ENCODE results near the gene INS. TPM values are rescaled to one million over a fixed set of nuclear protein-coding genes. Genes with fewer than 3 reads are reported as not detected.

Gene INS
- total RNA-seq, 4 donors from 2014 or later = not detected

GRCh38 chr11:2190657-2191471 lies 29.9 kb upstream of the INS start:
- Histone ChIP-seq H3K36me3 (no peaks in the 10 kb centered on the region), H3K9me3 (no peaks in the 10 kb centered on the region), H3K27ac (no peak overlapping the region), H3K4me3 (no peak overlapping the region), H3K27me3 (peaks cover 97% of the 10 kb centered on the region), H3K4me1 (no peaks in the 10 kb centered on the region)
- ATAC-seq = no peak
- WGBS, 2 donors (ENCODE audit: low coverage in 1 of 2) = 48 to 56% methylated on average over 16 to 20 of the region's 30 CpGs
- TF ChIP-seq, protein P1, sequence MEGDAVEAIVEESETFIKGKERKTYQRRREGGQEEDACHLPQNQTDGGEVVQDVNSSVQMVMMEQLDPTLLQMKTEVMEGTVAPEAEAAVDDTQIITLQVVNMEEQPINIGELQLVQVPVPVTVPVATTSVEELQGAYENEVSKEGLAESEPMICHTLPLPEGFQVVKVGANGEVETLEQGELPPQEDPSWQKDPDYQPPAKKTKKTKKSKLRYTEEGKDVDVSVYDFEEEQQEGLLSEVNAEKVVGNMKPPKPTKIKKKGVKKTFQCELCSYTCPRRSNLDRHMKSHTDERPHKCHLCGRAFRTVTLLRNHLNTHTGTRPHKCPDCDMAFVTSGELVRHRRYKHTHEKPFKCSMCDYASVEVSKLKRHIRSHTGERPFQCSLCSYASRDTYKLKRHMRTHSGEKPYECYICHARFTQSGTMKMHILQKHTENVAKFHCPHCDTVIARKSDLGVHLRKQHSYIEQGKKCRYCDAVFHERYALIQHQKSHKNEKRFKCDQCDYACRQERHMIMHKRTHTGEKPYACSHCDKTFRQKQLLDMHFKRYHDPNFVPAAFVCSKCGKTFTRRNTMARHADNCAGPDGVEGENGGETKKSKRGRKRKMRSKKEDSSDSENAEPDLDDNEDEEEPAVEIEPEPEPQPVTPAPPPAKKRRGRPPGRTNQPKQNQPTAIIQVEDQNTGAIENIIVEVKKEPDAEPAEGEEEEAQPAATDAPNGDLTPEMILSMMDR (IDR thresholded peaks at IDR 0.05) = no peak
- TF ChIP-seq EP300 (IDR thresholded peaks at IDR 0.05) (no peak), POLR2AphosphoS5 (IDR thresholded peaks at IDR 0.05) (no peak), POLR2A (IDR thresholded peaks at IDR 0.05) (no peak)

GRCh38 chr11:2189938-2190656 lies 29.1 kb upstream of the INS start:
- ATAC-seq = no peak
- H3K4me1 ChIP-seq = no peaks in the 10 kb centered on the region
- 51 to 83% methylated on average over 1 to 11 of the region's 29 CpGs for WGBS, 2 donors (ENCODE audit: low coverage in 1 of 2)
- peaks cover 97% of the 10 kb centered on the region for H3K27me3 ChIP-seq
- H3K27ac ChIP-seq = no peak overlapping the region
- TF ChIP-seq EP300 (IDR thresholded peaks at IDR 0.05) (no peak), POLR2A (IDR thresholded peaks at IDR 0.05) (no peak), POLR2AphosphoS5 (IDR thresholded peaks at IDR 0.05) (no peak)
- TF ChIP-seq, protein P1 (IDR thresholded peaks at IDR 0.05) = no peak
- H3K9me3 ChIP-seq = no peaks in the 10 kb centered on the region
- H3K4me3 ChIP-seq = no peak overlapping the region
- H3K36me3 ChIP-seq = no peaks in the 10 kb centered on the region

DNA sequence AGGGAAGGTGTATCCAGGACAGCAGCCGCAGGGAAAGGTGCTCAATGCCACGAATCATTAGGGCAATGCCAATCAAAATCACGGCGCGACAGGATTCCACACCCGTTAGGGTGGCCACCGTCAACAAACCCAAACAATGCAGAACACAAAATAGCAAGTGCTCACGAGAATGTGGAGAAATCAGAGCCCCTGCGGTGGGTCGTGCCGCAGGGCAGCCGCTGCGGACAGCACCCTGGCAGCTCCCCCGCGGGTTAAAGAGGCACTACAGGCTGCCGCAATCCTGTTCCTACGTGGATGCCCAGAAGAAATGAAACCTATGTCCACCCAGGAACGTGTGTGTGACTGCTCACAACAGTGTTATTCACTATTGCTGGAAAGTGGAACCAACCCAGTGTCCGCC lies 27.7 kb upstream of the INS start:
- H3K36me3 ChIP-seq = no peaks in the 10 kb centered on the region
- TF ChIP-seq POLR2AphosphoS5 (IDR thresholded peaks at IDR 0.05) (no peak), EP300 (IDR thresholded peaks at IDR 0.05) (no peak), POLR2A (IDR thresholded peaks at IDR 0.05) (no peak)
- TF ChIP-seq, protein P1 (IDR thresholded peaks at IDR 0.05) = no peak
- no peak overlapping the region for H3K4me3 ChIP-seq
- 75 to 89% methylated on average over 3 to 16 of the region's 19 CpGs for WGBS, 2 donors (ENCODE audit: low coverage in 1 of 2)
- peaks cover 100% of the 10 kb centered on the region for H3K27me3 ChIP-seq
- ATAC-seq = no peak
- H3K4me1 ChIP-seq = no peaks in the 10 kb centered on the region
- H3K9me3 ChIP-seq = no peaks in the 10 kb centered on the region
- H3K27ac ChIP-seq = no peak overlapping the region

GRCh38 chr11:2187280-2187707 lies 26.3 kb upstream of the INS start:
- Histone ChIP-seq H3K9me3 (no peaks in the 10 kb centered on the region), H3K27ac (no peak overlapping the region), H3K27me3 (peaks cover 92% of the 10 kb centered on the region), H3K36me3 (no peaks in the 10 kb centered on the region), H3K4me1 (no peaks in the 10 kb centered on the region), H3K4me3 (no peak overlapping the region)
- 82 to 94% methylated on average over 6 of the region's 7 CpGs for WGBS, 2 donors (ENCODE audit: low coverage in 1 of 2)
- ATAC-seq = no peak
- TF ChIP-seq, protein P1 (IDR thresholded peaks at IDR 0.05) = no peak
- TF ChIP-seq POLR2AphosphoS5 (IDR thresholded peaks at IDR 0.05) = no peak
